NOMO-1 (cell line): ENCODE measurements around the gene PWP2.
"Not testable (repeated sequence)": the region's sequence is repeated elsewhere in the genome, so short reads cannot be mapped to it uniquely, and the experiment has no call there.

Source experiments
- DNase-seq, 2 experiments: peaks; one replicate each; lab custom pipeline; 2025; ENCODE audit not compliant: unreplicated experiment in 2 of 2; lab: John Stamatoyannopoulos, UW

PWP2 gene

DNA sequence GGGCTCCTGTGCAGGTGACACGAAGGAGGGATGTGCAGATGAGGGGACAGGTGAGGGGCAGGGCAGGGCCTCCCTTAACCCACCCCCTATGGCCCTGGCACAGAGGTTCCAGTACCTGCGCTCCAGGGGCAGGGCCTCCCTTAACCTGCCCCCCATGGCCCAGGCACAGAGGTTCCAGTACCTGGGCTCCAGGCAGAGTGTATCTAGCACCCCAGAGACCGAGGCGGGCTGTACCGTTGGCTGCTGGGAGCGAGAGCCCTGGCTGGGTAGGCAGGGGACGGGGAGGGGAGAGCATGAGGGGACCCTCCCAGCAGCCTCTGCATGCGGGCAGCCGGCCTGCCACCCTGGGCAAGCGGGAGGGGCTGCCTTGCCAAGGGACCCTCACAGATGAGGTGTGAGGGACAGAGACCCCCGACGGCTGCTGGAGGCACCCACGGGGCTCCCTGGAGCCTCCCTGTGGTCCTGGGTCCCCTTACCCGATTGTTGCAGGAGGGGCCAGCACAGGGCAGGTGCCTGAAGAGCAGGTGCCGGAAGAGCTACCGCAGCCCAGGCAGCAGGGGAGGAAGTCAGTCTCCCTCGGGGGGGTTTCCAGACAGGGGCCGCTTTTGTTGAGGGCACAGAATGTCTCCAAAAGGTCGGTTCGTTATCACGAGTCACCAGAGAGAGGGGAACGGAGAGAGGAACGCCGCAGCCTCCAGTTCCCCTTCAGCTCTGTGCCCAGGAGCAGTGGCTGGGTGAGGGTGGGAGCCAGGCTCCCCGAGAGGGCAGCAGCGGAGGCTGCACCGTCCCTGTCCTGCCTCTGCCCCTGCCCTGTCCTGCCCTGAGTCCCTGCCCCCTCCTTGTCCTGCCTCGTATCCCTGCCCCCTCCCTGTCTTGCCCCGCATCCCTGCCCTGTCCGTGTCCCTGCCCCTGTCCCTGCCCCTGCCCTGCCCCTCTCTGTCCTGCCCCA, 52.4 kb downstream of the PWP2 start:
- not testable (repeated sequence) for DNase-seq

DNA sequence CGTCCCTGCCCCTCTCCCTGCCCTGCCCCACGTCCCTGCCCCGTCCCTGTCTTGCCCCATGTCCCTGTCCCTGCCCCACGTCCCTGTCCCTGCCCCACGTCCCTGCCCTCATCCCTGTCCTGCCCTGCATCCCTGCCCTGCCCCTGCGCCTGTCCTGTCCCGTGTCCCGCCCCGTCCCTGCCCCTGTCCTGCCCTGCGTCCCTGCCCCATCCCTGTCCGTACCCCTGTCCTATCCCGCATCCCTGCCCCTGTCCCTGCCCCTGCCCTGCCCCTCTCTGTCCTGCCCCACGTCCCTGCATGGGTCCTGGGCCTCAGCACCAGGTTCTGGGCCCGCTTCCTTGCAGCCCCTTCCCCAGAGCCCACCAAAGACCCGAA, 53.1 kb downstream of the PWP2 start:
- not testable (repeated sequence) for DNase-seq

GRCh38 chr21:44160821-44161220, 53.6 kb downstream of the PWP2 start:
- DNase-seq: not testable (repeated sequence)

- not testable (repeated sequence) for DNase-seq
Observed at GRCh38 chr21:44163167-44163653, 56.0 kb downstream of the PWP2 start.

DNA sequence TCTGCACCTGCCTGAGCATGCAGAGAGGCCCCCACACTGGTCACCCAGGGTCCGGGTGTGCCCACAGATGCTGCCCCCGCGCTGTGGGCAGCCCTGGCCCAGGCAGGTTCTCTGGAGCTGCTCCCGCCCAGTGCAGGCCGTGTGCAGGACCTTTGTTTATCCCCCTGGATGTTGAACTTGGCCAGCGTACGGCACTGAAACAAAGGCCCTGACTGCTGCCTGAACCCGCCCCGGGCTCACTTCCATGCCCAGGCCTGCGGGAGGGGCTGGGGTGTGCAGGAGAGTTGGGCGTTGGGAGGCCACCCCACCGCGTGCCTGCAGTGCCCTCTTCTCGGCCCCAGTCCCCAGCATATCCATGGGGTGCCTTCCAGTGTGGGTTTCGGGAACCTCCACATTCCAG, 58.7 kb downstream of the PWP2 start:
- DNase-seq: not testable (repeated sequence)

GRCh38 chr21:44167527-44167926, 60.3 kb downstream of the PWP2 start:
- DNase-seq: not testable (repeated sequence)

DNA sequence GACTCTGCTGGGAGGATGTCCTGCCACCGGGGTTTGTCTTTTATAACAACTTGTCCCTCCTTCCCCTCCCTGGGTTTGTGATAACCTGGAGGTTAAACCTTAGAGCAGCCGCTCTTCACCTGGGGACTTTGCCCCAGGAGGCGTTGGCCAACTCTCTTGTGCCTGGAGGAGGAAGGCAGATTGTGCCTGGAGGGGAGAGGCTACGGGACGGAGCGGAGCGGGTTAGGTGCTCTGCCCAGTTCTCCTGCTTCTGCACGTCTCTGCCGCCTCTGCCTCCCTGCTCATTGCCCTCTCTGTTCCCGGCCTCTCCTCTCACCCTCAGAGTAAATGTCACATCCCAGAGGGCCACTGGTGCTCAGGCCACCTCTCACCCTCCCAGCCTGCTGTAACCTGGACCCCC, 63.1 kb downstream of the PWP2 start:
- not testable (repeated sequence) for DNase-seq

GRCh38 chr21:44170863-44171262, 63.7 kb downstream of the PWP2 start:
- not testable (repeated sequence) for DNase-seq

GRCh38 chr21:44171962-44172572, 64.9 kb downstream of the PWP2 start:
- DNase-seq: not testable (repeated sequence)

GRCh38 chr21:44172741-44173140, 65.5 kb downstream of the PWP2 start:
- DNase-seq: not testable (repeated sequence)

- not testable (repeated sequence) for DNase-seq
Observed at GRCh38 chr21:44175189-44175588, 68.0 kb downstream of the PWP2 start.

- not testable (repeated sequence) for DNase-seq
Observed at GRCh38 chr21:44176127-44176526, 68.9 kb downstream of the PWP2 start.
